ENCODE results near the gene PXMP4. TPM values are rescaled to one million over a fixed set of nuclear protein-coding genes. Genes with fewer than 3 reads are reported as not detected.

Gene PXMP4
- total and polyA plus RNA-seq, 9 of the 15 experiments (the other 6 are each of a cell fraction or from before 2014, with no cell fraction given), result 4.8 to 29.1 (median 6.8) TPM

- TF ChIP-seq CREB3 (tag; conservative IDR thresholded peaks at IDR 0.05; ENCODE audit: low read depth) (no peak), CREB3L1 (IDR thresholded peaks at IDR 0.05; ENCODE audit: borderline replicate concordance, low read depth) (peak; percentile 30; the same call in 1 of the 2 replicates), MEF2A (IDR thresholded peaks at IDR 0.05; ENCODE audit: control insufficient read depth, low read depth, low read length) (no peak), SMARCA5 (IDR thresholded peaks at IDR 0.05) (peak; percentile 28; the same call in 1 of the 2 replicates), ZNF384 (IDR thresholded peaks at IDR 0.05; ENCODE audit: low read depth, low read length) (0 out of 2 replicates have a peak, but pooled peaks have one; percentile 9), ZNF584 (CRISPR knock-in tag; IDR thresholded peaks at IDR 0.05; ENCODE audit: low read depth) (no peak), MECOM (CRISPR knock-in tag; IDR thresholded peaks at IDR 0.05) (no peak), GABPB1 (CRISPR knock-in tag; IDR thresholded peaks at IDR 0.05) (peak; percentile 62; the same call in 1 of the 2 replicates), ZNF354B (CRISPR knock-in tag; IDR thresholded peaks at IDR 0.05) (no peak), PCBP1 (IDR thresholded peaks at IDR 0.05; ENCODE audit: low read depth, low read length, poor library complexity, severe bottlenecking) (peak; percentile 1), ZSCAN29 (IDR thresholded peaks at IDR 0.05) (peak; percentile 72; the same call in 1 of the 2 replicates), TEAD2 (tag; IDR thresholded peaks at IDR 0.05) (no peak), ZBTB40 (IDR thresholded peaks at IDR 0.05) (peak; percentile 54; the same call in 1 of the 2 replicates), ZBTB40 (CRISPR knock-in tag; IDR thresholded peaks at IDR 0.05) (no peak), ZNF79 (CRISPR knock-in tag; IDR thresholded peaks at IDR 0.05; ENCODE audit: low read depth) (no peak), BRF1 (IDR thresholded peaks at IDR 0.05; ENCODE audit: borderline replicate concordance, extremely low read depth, insufficient read length) (no peak)
Observed at GRCh38 chr20:33731693-33732165, 11.6 kb upstream of the PXMP4 start, which contains the start of gene ZNF341 (continued).
